Activated CD8-positive, alpha-beta memory T cell treated with anti-CD3 and anti-CD28 coated beads, Interleukin-2, amount 10 ng/mL, durations not matched to agents 7 days and 5 days (primary cell): ENCODE results near the gene DLGAP1. TPM values are rescaled to one million over a fixed set of nuclear protein-coding genes. Genes with fewer than 3 reads are reported as not detected.

Experiments used
- ATAC-seq: fragments of 150-1000 bp; cut with Tn5 transposase; one replicate; pipeline ENCODE4 v1.10.0; 2021; ENCODE audit warnings: moderate library complexity
- CTCF ChIA-PET: fragments of 350-600 bp; sonication (Branson Sonifier 250); formaldehyde crosslinking; loops from one replicate; lab custom pipeline; 2021; ENCODE audit warnings: antibody characterized with exemption; lab: Charles Lee
- DNase-seq: peaks from one replicate; pipeline ENCODE4 v3.0.0-alpha.2; 2020
- H3K27ac Mint-ChIP-seq: one replicate; pipeline ENCODE4 v1.8.0; 2021; ENCODE audit warnings: mild to moderate bottlenecking, mixed read lengths
- H3K27me3 Mint-ChIP-seq: one replicate; pipeline ENCODE4 v1.8.0; 2021; ENCODE audit warnings: mixed read lengths
- H3K36me3 Mint-ChIP-seq: one replicate; pipeline ENCODE4 v1.8.0; 2021; ENCODE audit warnings: mild to moderate bottlenecking, mixed read lengths
- H3K4me1 Mint-ChIP-seq: one replicate; pipeline ENCODE4 v1.8.0; 2021; ENCODE audit warnings: mixed read lengths
- H3K4me3 Mint-ChIP-seq: one replicate; pipeline ENCODE4 v1.8.0; 2021; ENCODE audit warnings: mild to moderate bottlenecking, moderate library complexity, mixed read lengths
- H3K9me3 Mint-ChIP-seq: one replicate; pipeline ENCODE4 v1.8.0; 2022; ENCODE audit warnings: low read depth, mixed read lengths
- total RNA-seq, 2 experiments: library from RNA; stranded (reverse); gene quantifications; one replicate each; pipeline ENCODE4 v1.2.3, GENCODE V29; 2021

Gene DLGAP1
- total RNA-seq, 2 experiments from 2014 or later = not detected

GRCh38 chr18:3451989-3452749, 1002.9 kb downstream of the DLGAP1 start:
- DNase-seq (no peak), ATAC-seq (no peak)
- Mint-ChIP-seq H3K27me3 (no peaks in the 10 kb centered on the region), H3K4me1 (peaks cover 47% of the 10 kb centered on the region), H3K27ac (peak overlapping the region; percentile 84), H3K4me3 (peak overlapping the region; percentile 87), H3K36me3 (peaks cover 6% of the 10 kb centered on the region), H3K9me3 (no peaks in the 10 kb centered on the region)
- CTCF ChIA-PET = interaction anchor here (0.8 to 5.3 kb wide), 15 partner anchors 10 to 213 kb away, joined by 3 to 50 read pairs (median 4); no protein-coding TSS in a partner anchor

- H3K4me3 Mint-ChIP-seq = peak overlapping the region; percentile 87
- ATAC-seq (no peak), DNase-seq (peak; percentile 81)
- H3K36me3 Mint-ChIP-seq = peaks cover 2% of the 10 kb centered on the region
- H3K27ac Mint-ChIP-seq = peak overlapping the region; percentile 84
- CTCF ChIA-PET = interaction anchor here (0.9 to 5.3 kb wide), 11 partner anchors 11 to 214 kb away, joined by 3 to 50 read pairs (median 4); partner anchors contain the start of gene MYL12A
- H3K9me3 Mint-ChIP-seq = no peaks in the 10 kb centered on the region
- peaks cover 46% of the 10 kb centered on the region for H3K4me1 Mint-ChIP-seq
- no peaks in the 10 kb centered on the region for H3K27me3 Mint-ChIP-seq
Measured at GRCh38 chr18:3451183-3451988, 1003.7 kb downstream of the DLGAP1 start.

- Mint-ChIP-seq H3K9me3 (no peaks in the 10 kb centered on the region), H3K27ac (peak overlapping the region; percentile 84), H3K4me1 (peaks cover 44% of the 10 kb centered on the region), H3K36me3 (no peaks in the 10 kb centered on the region), H3K27me3 (no peaks in the 10 kb centered on the region), H3K4me3 (peak overlapping the region; percentile 87)
- DNase-seq (no peak), ATAC-seq (no peak)
- CTCF ChIA-PET = interaction anchor here (0.9 to 5.3 kb wide), 6 partner anchors 126 to 215 kb away, joined by 3 to 50 read pairs (median 4); partner anchors contain the start of gene MYL12A
Measured at GRCh38 chr18:3450799-3451182, 1004.3 kb downstream of the DLGAP1 start.

GRCh38 chr18:3450012-3450798, 1004.9 kb downstream of the DLGAP1 start, which contains the start of gene TGIF1:
TSS of gene TGIF1 (plus strand) at chr18:3450172. CDS start at chr18:3450490, 318 bp downstream.
- Mint-ChIP-seq H3K27me3 (no peaks in the 10 kb centered on the region), H3K9me3 (no peaks in the 10 kb centered on the region), H3K4me1 (peaks cover 42% of the 10 kb centered on the region), H3K27ac (peak within 1 kb of the TSS; percentile 97), H3K36me3 (no peaks in the 10 kb centered on the region), H3K4me3 (peak within 1 kb of the TSS; percentile 87)
- CTCF ChIA-PET = interaction anchor here (0.9 to 5.3 kb wide), 7 partner anchors 8 to 215 kb away, joined by 3 to 50 read pairs (median 4); partner anchors contain the start of gene MYL12A
- ATAC-seq (peak; percentile 5), DNase-seq (peak; percentile 71)

GRCh38 chr18:3449512-3450011, 1005.5 kb downstream of the DLGAP1 start:
- Mint-ChIP-seq H3K27me3 (no peaks in the 10 kb centered on the region), H3K4me3 (peak overlapping the region; percentile 87), H3K36me3 (no peaks in the 10 kb centered on the region), H3K27ac (peak overlapping the region; percentile 97), H3K9me3 (no peaks in the 10 kb centered on the region), H3K4me1 (peaks cover 39% of the 10 kb centered on the region)
- no peak for DNase-seq
- CTCF ChIA-PET = interaction anchor here (1.4 to 4.5 kb wide), 3 partner anchors 9 to 217 kb away, joined by 6 to 22 read pairs (median 6); no protein-coding TSS in a partner anchor
- ATAC-seq = peak; percentile 17

- peak overlapping the region; percentile 97 for H3K27ac Mint-ChIP-seq
- CTCF ChIA-PET = interaction anchor here (1.4 to 4.5 kb wide), 4 partner anchors 9 to 217 kb away, joined by 6 to 22 read pairs (median 8); no protein-coding TSS in a partner anchor
- H3K4me1 Mint-ChIP-seq = peaks cover 37% of the 10 kb centered on the region
- no peaks in the 10 kb centered on the region for H3K36me3 Mint-ChIP-seq
- ATAC-seq = peak; percentile 52
- H3K27me3 Mint-ChIP-seq = no peaks in the 10 kb centered on the region
- H3K4me3 Mint-ChIP-seq = peak overlapping the region; percentile 87
- peak; percentile 90 for DNase-seq
- no peaks in the 10 kb centered on the region for H3K9me3 Mint-ChIP-seq
Measured at GRCh38 chr18:3448838-3449511, 1006.1 kb downstream of the DLGAP1 start.

GRCh38 chr18:3447895-3448837, 1006.9 kb downstream of the DLGAP1 start:
- H3K4me1 Mint-ChIP-seq = peaks cover 31% of the 10 kb centered on the region
- ATAC-seq = peak; percentile 68

GRCh38 chr18:3447068-3447894, 1007.8 kb downstream of the DLGAP1 start:
- peak; percentile 51 for DNase-seq

More at GRCh38 chr18:3447895-3448837, 1006.9 kb downstream of the DLGAP1 start:
- DNase-seq = peak; percentile 91
- peak overlapping the region; percentile 97 for H3K27ac Mint-ChIP-seq
- peak overlapping the region; percentile 87 for H3K4me3 Mint-ChIP-seq
- CTCF ChIA-PET = interaction anchor here (0.7 to 4.5 kb wide), 12 partner anchors 10 to 323 kb away, joined by 3 to 22 read pairs (median 6); no protein-coding TSS in a partner anchor
- H3K9me3 Mint-ChIP-seq = no peaks in the 10 kb centered on the region
- H3K27me3 Mint-ChIP-seq = no peaks in the 10 kb centered on the region
- H3K36me3 Mint-ChIP-seq = no peaks in the 10 kb centered on the region

More at GRCh38 chr18:3447068-3447894, 1007.8 kb downstream of the DLGAP1 start:
- ATAC-seq = no peak
- CTCF ChIA-PET = interaction anchor here (0.7 to 4.5 kb wide), 13 partner anchors 7 to 324 kb away, joined by 3 to 22 read pairs (median 6); no protein-coding TSS in a partner anchor
- Mint-ChIP-seq H3K4me1 (peaks cover 23% of the 10 kb centered on the region), H3K4me3 (peak overlapping the region; percentile 87), H3K27me3 (no peaks in the 10 kb centered on the region), H3K27ac (peak overlapping the region; percentile 97), H3K9me3 (no peaks in the 10 kb centered on the region), H3K36me3 (no peaks in the 10 kb centered on the region)
